H1 (cell line): ENCODE data around the gene UGT1A8. TPM values are rescaled to one million over a fixed set of nuclear protein-coding genes. Genes with fewer than 3 reads are reported as not detected.

Source experiments
- CTCF ChIA-PET: fragments of 300-600 bp; sonication (Branson Sonifier 250); formaldehyde crosslinking; loops from one replicate; lab custom pipeline; 2021; ENCODE audit not compliant: partially characterized antibody; lab: Charles Lee
- POLR2A ChIA-PET: fragments of 300-600 bp; sonication (Branson Sonifier 250); formaldehyde crosslinking; loops from one replicate; lab custom pipeline; 2021; ENCODE audit warnings: inconsistent platforms; ENCODE audit not compliant: partially characterized antibody; lab: Charles Lee
- DNase-seq, 2 experiments: peaks; one replicate each; pipeline versions ENCODE4 v3.0.0 to v3.0.0-alpha.2; 2010 to 2022; ENCODE audit warnings: low spot score in 2 of 2, low read depth in 1 of 2, mixed read lengths in 1 of 2
- FAIRE-seq: peaks from 2 replicates; lab custom pipeline; 2011; peaks lifted over from hg19 to GRCh38; lab: Jason Lieb, UNC
- H2AFZ ChIP-seq: 2 replicates; pipeline ENCODE4 v1.8.1; 2012; ENCODE audit warnings: low read length, inconsistent platforms
- H2AK5ac ChIP-seq: 2 replicates; pipeline ENCODE4 v1.6.1; 2013; ENCODE audit warnings: low read depth, low read length
- H2BK120ac ChIP-seq: replicated peaks from 2 replicates; pipeline ENCODE3; 2013; ENCODE audit warnings: low read depth, low read length, inconsistent platforms
- H2BK12ac ChIP-seq: 2 replicates; pipeline ENCODE4 v1.6.1; 2013; ENCODE audit warnings: low read depth, low read length
- H2BK15ac ChIP-seq: 2 replicates; pipeline ENCODE4 v1.6.1; 2013; ENCODE audit warnings: low read length
- H2BK20ac ChIP-seq: 2 replicates; pipeline ENCODE4 v1.6.1; 2013; ENCODE audit warnings: low read length
- H2BK5ac ChIP-seq: 2 replicates; pipeline ENCODE4 v1.6.1; 2013; ENCODE audit warnings: low read depth, low read length
- H3K14ac ChIP-seq: 2 replicates; pipeline ENCODE4 v1.6.1; 2013; ENCODE audit warnings: inconsistent platforms; ENCODE audit not compliant: insufficient read length
- H3K18ac ChIP-seq: 2 replicates; pipeline ENCODE4 v1.6.1; 2013; ENCODE audit warnings: low read length; ENCODE audit errors: extremely low read depth
- H3K23ac ChIP-seq: 2 replicates; pipeline ENCODE4 v1.6.1; 2013; ENCODE audit warnings: inconsistent platforms; ENCODE audit not compliant: insufficient read length
- H3K23me2 ChIP-seq: 2 replicates; pipeline ENCODE4 v1.6.1; 2013; ENCODE audit warnings: low read depth, low read length
- H3K27ac ChIP-seq: 2 replicates; pipeline ENCODE4 v1.6.1; 2011; ENCODE audit warnings: low read depth, low read length, inconsistent platforms
- H3K27me3 ChIP-seq, 4 experiments: replicated peaks in 1 of 4; 1 replicate in 1 of 4; 2 replicates in 3 of 4; pipeline versions ENCODE4 v1.6.1 to v1.8.1; 2011 to 2013; ENCODE audit warnings: low read length in 3 of 4, mild to moderate bottlenecking in 3 of 4, inconsistent platforms in 2 of 4, mixed read lengths in 2 of 4, moderate library complexity in 1 of 4; ENCODE audit not compliant: control insufficient read depth in 3 of 4, insufficient read depth in 3 of 4; ENCODE audit errors: extremely low read depth in 1 of 4
- H3K36me3 ChIP-seq, 4 experiments: 2 replicates each; pipeline versions ENCODE4 v1.6.1 to v1.8.1; 2011 to 2013; ENCODE audit warnings: mild to moderate bottlenecking in 4 of 4, low read length in 3 of 4, moderate library complexity in 2 of 4, control low read depth in 1 of 4, inconsistent platforms in 1 of 4; ENCODE audit not compliant: insufficient read depth in 4 of 4, control insufficient read depth in 2 of 4
- H3K4ac ChIP-seq: replicated peaks from 2 replicates; pipeline ENCODE3; 2013; ENCODE audit warnings: low read length, low read depth, mixed read lengths, inconsistent platforms; ENCODE audit not compliant: insufficient read length
- H3K4me1 ChIP-seq, 4 experiments: replicated peaks in 1 of 4; 1 replicate in 1 of 4; 2 replicates in 3 of 4; pipeline versions ENCODE4 v1.6.1 to v1.8.1; 2011 to 2013; ENCODE audit warnings: low read length in 3 of 4, inconsistent platforms in 2 of 4, mixed read lengths in 1 of 4; ENCODE audit not compliant: insufficient read depth in 4 of 4, control insufficient read depth in 3 of 4
- H3K4me2 ChIP-seq, 2 experiments: 2 replicates each; pipeline versions ENCODE4 v1.6.1 to v1.8.1; 2011 to 2013; ENCODE audit warnings: low read depth in 2 of 2, low read length in 2 of 2, control low read depth in 1 of 2, inconsistent platforms in 1 of 2, mild to moderate bottlenecking in 1 of 2; ENCODE audit not compliant: insufficient read depth in 1 of 2
- H3K4me3 ChIP-seq, 4 experiments: fragments of 200-600, 300-600 bp in 1 of 4; sonication (generic), shearing (Covaris generic), sonication (Bioruptor Twin) in 1 of 4; 2 replicates each; pipeline versions ENCODE4 v1.5.1 to v1.8.1; 2011 to 2016; ENCODE audit warnings: low read length in 4 of 4, low read depth in 3 of 4, control low read depth in 2 of 4, inconsistent platforms in 2 of 4, mild to moderate bottlenecking in 2 of 4, mixed read lengths in 1 of 4, moderate library complexity in 1 of 4; ENCODE audit not compliant: insufficient read depth in 2 of 4; ENCODE audit errors: extremely low read depth in 1 of 4
- H3K56ac ChIP-seq: replicated peaks from 2 replicates; pipeline ENCODE3; 2013; ENCODE audit warnings: low read depth, mild to moderate bottlenecking, mixed read lengths, low read length, inconsistent platforms; ENCODE audit not compliant: insufficient read length
- H3K79me1 ChIP-seq: 2 replicates; pipeline ENCODE4 v1.6.1; 2013; ENCODE audit warnings: low read depth, low read length, control low read depth
- H3K79me2 ChIP-seq, 2 experiments: 2 replicates each; pipeline versions ENCODE4 v1.6.1 to v1.8.1; 2012 to 2013; ENCODE audit warnings: low read length in 2 of 2, mild to moderate bottlenecking in 2 of 2, inconsistent platforms in 1 of 2; ENCODE audit not compliant: insufficient read depth in 2 of 2, control insufficient read depth in 1 of 2
- H3K9ac ChIP-seq, 4 experiments: replicated peaks in 1 of 4; 1 replicate in 1 of 4; 2 replicates in 3 of 4; pipeline versions ENCODE4 v1.6.1 to v1.8.1; 2011 to 2013; ENCODE audit warnings: low read depth in 3 of 4, low read length in 3 of 4, control low read depth in 2 of 4, mild to moderate bottlenecking in 2 of 4, moderate library complexity in 2 of 4, inconsistent platforms in 1 of 4; ENCODE audit errors: extremely low read depth in 1 of 4
- H3K9me3 ChIP-seq, 2 experiments: 2 replicates each; pipeline versions ENCODE4 v1.6.1 to v1.8.1; 2012 to 2013; ENCODE audit warnings: mild to moderate bottlenecking in 2 of 2, moderate library complexity in 2 of 2, control low read depth in 1 of 2, inconsistent platforms in 1 of 2, low read depth in 1 of 2, low read length in 1 of 2, mixed read lengths in 1 of 2; ENCODE audit not compliant: insufficient read depth in 2 of 2
- H4K20me1 ChIP-seq, 2 experiments: replicated peaks in 1 of 2; 2 replicates each; pipeline versions ENCODE3 to v1.8.1; 2011 to 2013; ENCODE audit warnings: inconsistent platforms in 2 of 2, low read length in 2 of 2, mild to moderate bottlenecking in 1 of 2; ENCODE audit not compliant: insufficient read depth in 2 of 2, control insufficient read depth in 1 of 2
- H4K5ac ChIP-seq: 2 replicates; pipeline ENCODE4 v1.6.1; 2013; ENCODE audit warnings: low read length, low read depth, mixed read lengths, inconsistent platforms; ENCODE audit not compliant: insufficient read length
- H4K8ac ChIP-seq: 2 replicates; pipeline ENCODE4 v1.8.0; 2013; ENCODE audit warnings: mild to moderate bottlenecking, moderate library complexity, low read length, inconsistent platforms; ENCODE audit not compliant: insufficient read depth; ENCODE audit errors: extremely low read depth
- H4K91ac ChIP-seq: replicated peaks from 2 replicates; pipeline ENCODE3; 2013; ENCODE audit warnings: low read length, mixed read lengths, inconsistent platforms; ENCODE audit not compliant: insufficient read length
- BCL11A ChIP-seq, 2 experiments: IDR thresholded peaks; one replicate each; pipeline ENCODE4 v1.6.1; 2011; ENCODE audit warnings: low read depth in 2 of 2, low read length in 2 of 2, mild to moderate bottlenecking in 2 of 2
- GABPA ChIP-seq: IDR thresholded peaks from 2 replicates; pipeline ENCODE4 v1.6.1; 2011; ENCODE audit warnings: mild to moderate bottlenecking, low read length, moderate library complexity, borderline replicate concordance; ENCODE audit not compliant: insufficient read depth
- HDAC6 ChIP-seq: IDR thresholded peaks from one replicate; pipeline ENCODE4 v1.7.1; 2012; ENCODE audit warnings: low read depth, mild to moderate bottlenecking, inconsistent platforms, low read length, moderate library complexity
- NRF1 ChIP-seq: IDR thresholded peaks from 2 replicates; pipeline ENCODE4 v1.6.1; 2011; ENCODE audit warnings: mild to moderate bottlenecking, low read depth, low read length, improper control_type of control experiment
- RBBP5 ChIP-seq: IDR thresholded peaks from 2 replicates; pipeline ENCODE4 v1.7.1; 2012; ENCODE audit warnings: low read depth, mild to moderate bottlenecking, inconsistent platforms, low read length, moderate library complexity, borderline replicate concordance
- TAF1 ChIP-seq: IDR thresholded peaks from 2 replicates; pipeline ENCODE4 v1.6.1; 2011; ENCODE audit warnings: mild to moderate bottlenecking, low read depth, low read length
- TAF7 ChIP-seq: optimal IDR thresholded peaks from 2 replicates; pipeline ENCODE3; 2011; ENCODE audit warnings: low read depth, mild to moderate bottlenecking, inconsistent platforms, low read length, moderate library complexity, borderline replicate concordance
- whole genome bisulfite sequencing, 2 experiments: shearing (Covaris generic) in 1 of 2; methylation state at CpG; one replicate each; pipeline versions ENCODE4 v1.1.6 to v1.1.7; 2013 to 2015; ENCODE audit warnings: low lambda C conversion rate in 2 of 2, mixed read lengths in 2 of 2, inconsistent platforms in 1 of 2, low coverage in 1 of 2, missing lambda C conversion rate in 1 of 2; ENCODE audit not compliant: insufficient replicate concordance in 2 of 2, insufficient coverage in 1 of 2, insufficient read length in 1 of 2; ENCODE audit errors: extremely low coverage in 1 of 2, missing lambda C conversion rate in 1 of 2; 5-methylcytosine and 5-hydroxymethylcytosine counted together
- polyA plus RNA-seq, 7 experiments: library from polyadenylated mRNA; depleted of rRNA in 3 of 7; stranded (reverse) in 5 of 7; unstranded in 2 of 7; fragments of >200 nt in 5 of 7; fragments of 200-250 nt in 2 of 7; gene quantifications; 1 replicate in 5 of 7; 2 replicates in 1 of 7; 4 replicates in 1 of 7; pipeline versions ENCODE4 v1.2.1 to v1.2.3, GENCODE V29; 2011 to 2013; ENCODE audit warnings: missing spikeins in 2 of 7, mixed read lengths in 2 of 7
- total RNA-seq: library from RNA; stranded (reverse); fragmentation: NEBNext Ultra II Directional; extraction: Animal tissue kit (Norgen Biotek cat#: 25700); gene quantifications from 2 replicates; pipeline ENCODE4 v1.2.1, GENCODE V29; 2021
- TF ChIP-seq, protein P1 (sequence below), 3 experiments: IDR thresholded peaks; 1 replicate in 2 of 3; 2 replicates in 1 of 3; pipeline versions ENCODE4 v1.5.1 to v1.6.1; 2011; ENCODE audit warnings: low read length in 3 of 3, mild to moderate bottlenecking in 3 of 3, inconsistent platforms in 2 of 3, low read depth in 1 of 3, moderate library complexity in 1 of 3; ENCODE audit not compliant: insufficient read depth in 1 of 3; ENCODE audit errors: control extremely low read depth in 1 of 3

The UGT1A8 gene
- total and polyA plus RNA-seq, 2 of the 8 experiments (the other 6 are each of a cell fraction or from before 2014, with no cell fraction given), result not detected

DNA sequence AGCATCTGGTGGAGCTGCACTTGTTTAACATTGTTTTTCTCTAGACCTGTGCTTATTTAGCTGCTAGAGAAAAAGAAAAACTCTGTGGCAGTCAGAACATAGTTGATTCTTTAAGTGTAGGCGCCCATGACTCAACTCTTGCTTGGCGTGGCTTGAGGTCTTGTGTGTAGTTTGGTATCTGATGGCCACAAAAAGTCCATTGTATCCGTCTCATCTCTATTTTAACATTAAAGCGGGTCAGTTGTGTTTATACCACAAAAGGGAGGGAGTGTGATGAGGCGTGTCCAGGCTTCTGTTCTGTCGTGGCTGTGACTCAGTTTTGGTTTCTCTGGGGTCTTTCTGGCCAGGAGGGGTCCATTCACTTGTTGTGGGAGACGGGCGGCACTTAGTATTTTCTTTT is 24.2 kb upstream of the UGT1A8 start:
- POLR2A ChIA-PET, result no interaction called here
- Histone ChIP-seq H2BK5ac (no peak overlapping the region), H3K4me3 (no peak overlapping the region), H2BK15ac (no peak overlapping the region), H3K79me2 (no peaks in the 10 kb centered on the region), H3K23ac (no peak overlapping the region), H3K9ac (no peak overlapping the region), H3K9me3 (0 out of 4 replicates have a peak, but pooled peaks cover 0 to 3% of the 10 kb centered on the region in 2 experiments), H2BK20ac (no peak overlapping the region), H2AK5ac (no peak overlapping the region), H4K5ac (no peak overlapping the region), H3K18ac (no peak overlapping the region), H3K36me3 (no peaks in the 10 kb centered on the region), H3K27ac (no peak overlapping the region), H3K14ac (no peak overlapping the region), H4K20me1 (no peaks in the 10 kb centered on the region), H3K4ac (no peak overlapping the region), H2BK12ac (no peak overlapping the region), H3K56ac (no peak overlapping the region), H3K4me1 (no peaks in the 10 kb centered on the region), H3K27me3 (no peaks in the 10 kb centered on the region), H3K79me1 (no peaks in the 10 kb centered on the region), H4K8ac (no peak overlapping the region), H4K91ac (no peak overlapping the region), H3K23me2 (no peaks in the 10 kb centered on the region), H3K4me2 (no peak overlapping the region), H2AFZ (no peak overlapping the region), H2BK120ac (no peak overlapping the region)
- FAIRE-seq (no peak), DNase-seq (no peak)
- CTCF ChIA-PET, result interaction anchor here (1.2 kb wide), 1 partner anchor 10 kb away, joined by 4 read pairs; no protein-coding TSS in a partner anchor
- 77% methylated on average over 8 of the region's 8 CpGs; no CpG with 5 or more reads in 1 of the 2 experiments for WGBS, 2 experiments
- TF ChIP-seq TAF1 (no peak), GABPA (no peak), HDAC6 (no peak), RBBP5 (no peak), NRF1 (no peak), BCL11A (IDR thresholded peaks at IDR 0.05; ENCODE audit: low read depth in 2 of 2, low read length in 2 of 2) (no peak), TAF7 (no peak)
- TF ChIP-seq, protein P1, sequence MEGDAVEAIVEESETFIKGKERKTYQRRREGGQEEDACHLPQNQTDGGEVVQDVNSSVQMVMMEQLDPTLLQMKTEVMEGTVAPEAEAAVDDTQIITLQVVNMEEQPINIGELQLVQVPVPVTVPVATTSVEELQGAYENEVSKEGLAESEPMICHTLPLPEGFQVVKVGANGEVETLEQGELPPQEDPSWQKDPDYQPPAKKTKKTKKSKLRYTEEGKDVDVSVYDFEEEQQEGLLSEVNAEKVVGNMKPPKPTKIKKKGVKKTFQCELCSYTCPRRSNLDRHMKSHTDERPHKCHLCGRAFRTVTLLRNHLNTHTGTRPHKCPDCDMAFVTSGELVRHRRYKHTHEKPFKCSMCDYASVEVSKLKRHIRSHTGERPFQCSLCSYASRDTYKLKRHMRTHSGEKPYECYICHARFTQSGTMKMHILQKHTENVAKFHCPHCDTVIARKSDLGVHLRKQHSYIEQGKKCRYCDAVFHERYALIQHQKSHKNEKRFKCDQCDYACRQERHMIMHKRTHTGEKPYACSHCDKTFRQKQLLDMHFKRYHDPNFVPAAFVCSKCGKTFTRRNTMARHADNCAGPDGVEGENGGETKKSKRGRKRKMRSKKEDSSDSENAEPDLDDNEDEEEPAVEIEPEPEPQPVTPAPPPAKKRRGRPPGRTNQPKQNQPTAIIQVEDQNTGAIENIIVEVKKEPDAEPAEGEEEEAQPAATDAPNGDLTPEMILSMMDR (IDR thresholded peaks at IDR 0.05; ENCODE audit: control extremely low read depth in 1 of 3, insufficient read depth in 1 of 3, low read depth in 1 of 3, low read length in 3 of 3), result no peak
